Pancreas (tissue), 10 donors: ENCODE results near the gene JADE2. TPM values are rescaled to one million over a fixed set of nuclear protein-coding genes. Genes with fewer than 3 reads are reported as not detected.
"Not testable (repeated sequence)": the region's sequence is repeated elsewhere in the genome, so short reads cannot be mapped to it uniquely, and the experiment has no call there.

Experiments used
- ATAC-seq, 4 donors: fragments of 200-7000 bp; cut with Tn5 transposase; one replicate each; pipeline versions ENCODE4 v1.8.0 to v1.9.1; 2020; ENCODE audit warnings: mild to moderate bottlenecking in 4 of 4, moderate library complexity in 4 of 4
- DNase-seq, 6 donors: peaks; one replicate each; pipeline ENCODE4 v3.0.0-alpha.2; 2020
- FAIRE-seq: peaks from 2 replicates; lab custom pipeline; 2012; peaks lifted over from hg19 to GRCh38; lab: Jason Lieb, UNC
- H3K27ac ChIP-seq, 4 donors: fragments of 200-600 bp; sonication (generic); 1 replicate in 3 of 4; 2 replicates in 1 of 4; pipeline versions ENCODE4 v1.5.0 to v1.8.0; 2020
- H3K27me3 ChIP-seq, 4 donors: fragments of 200-600 bp; one replicate each; pipeline ENCODE4 v1.8.0; 2021
- H3K36me3 ChIP-seq, 3 donors: fragments of 200-600 bp; sonication (generic) in 1 of 3; one replicate each; pipeline versions ENCODE4 v1.5.0 to v1.8.0; 2020 to 2021
- H3K4me1 ChIP-seq, 3 donors: fragments of 200-600 bp; one replicate each; pipeline ENCODE4 v1.8.0; 2021
- H3K4me3 ChIP-seq, 4 donors: fragments of 200-600 bp; sonication (generic) in 2 of 4; one replicate each; pipeline versions ENCODE4 v1.5.0 to v1.8.0; 2020 to 2021
- H3K9me3 ChIP-seq, 4 donors: fragments of 200-600 bp; one replicate each; pipeline ENCODE4 v1.8.0; 2021
- CTCF ChIP-seq, 4 donors: fragments of 200-600 bp; sonication (generic) in 3 of 4; IDR thresholded peaks; one replicate each; pipeline versions ENCODE4 v1.5.0 to v1.8.0; 2021; ENCODE audit warnings: antibody characterized with exemption in 4 of 4
- WGBS, 2 donors: extraction: QIAGEN DNeasy Blood & Tissue Kit; methylation state at CpG; one replicate each; pipeline ENCODE4 v1.1.7; 2013; 5-methylcytosine and 5-hydroxymethylcytosine counted together
- intact Hi-C, 3 donors: fragments of 100-400 bp; cut with DNase I; formaldehyde crosslinking; loops; one replicate each; pipeline versions ENCODE4 v1.11.1 to v1.14.2; 2022
- polyA plus RNA-seq, 2 donors: library from polyadenylated mRNA; stranded (reverse); fragments of 200-250 nt; gene quantifications; one replicate each; pipeline ENCODE4 v1.2.3, GENCODE V29; 2013
- total RNA-seq, 6 donors: library from RNA; stranded (reverse); fragmentation: NEBNext Ultra II Directional in 4 of 6; extraction: Animal tissue kit (Norgen Biotek cat#: 25700) in 4 of 6; gene quantifications; one replicate each; pipeline versions ENCODE4 v1.2.1 to v1.2.4, GENCODE V29; 2021 to 2023
- donor health status: healthy with polysubstance abuse.
- donor health status: DM: no; HTN: no; CAD: no; lungs with moderate emphysema.
- donor health status: DM: no; HTN: no; CAD: no.
- donor health status: control.
- donor health status: control.
- donor health status: Bipolar disorder and iron deficiency.
- donor health status: DM: yes; HTN: yes; CAD: no.
- donor health status: DM: no; HTN: no; CAD: no.
- donor health status: DM: no; HTN: no; CAD: no.
- donor health status: DM: yes; HTN: yes; CAD: no.

The JADE2 gene
- total and polyA plus RNA-seq, 8 donors, result 9.6 to 42.7 (median 26.6) TPM

- no peaks in the 10 kb centered on the region for H3K4me1 ChIP-seq
- H3K36me3 ChIP-seq, result no peaks in the 10 kb centered on the region
- 58 to 59% methylated on average over 1 of the region's 1 CpG for WGBS, 2 donors
- DNase-seq (peak in 1 of 6 donors; percentile 5), FAIRE-seq (no peak), ATAC-seq (no peak)
- no peak overlapping the region for H3K4me3 ChIP-seq
- intact Hi-C loops, result no loop called here
- no peak overlapping the region for H3K27ac ChIP-seq
- no peak for TF ChIP-seq CTCF (IDR thresholded peaks at IDR 0.05)
- no peaks in the 10 kb centered on the region for H3K9me3 ChIP-seq
- H3K27me3 ChIP-seq, result no peaks in the 10 kb centered on the region
Measured at GRCh38 chr5:134494780-134495179, 30.7 kb upstream of the JADE2 start.

GRCh38 chr5:134499905-134500304 is 25.6 kb upstream of the JADE2 start:
- intact Hi-C loops, result loop anchor here in 1 of 3 donors (10.0 kb wide), 1 partner anchor 75 kb away; no protein-coding TSS in a partner anchor
- H3K4me3 ChIP-seq, DNase-seq, FAIRE-seq, ATAC-seq, H3K27me3 ChIP-seq, H3K27ac ChIP-seq, H3K9me3 ChIP-seq, H3K36me3 ChIP-seq: not testable (repeated sequence)
- H3K4me1 ChIP-seq, result peaks cover 12 to 23% (median 18%) of the 10 kb centered on the region in 3 donors
- 93 to 94% methylated on average over 6 of the region's 6 CpGs for WGBS, 2 donors

- Histone ChIP-seq H3K4me1 (peaks cover 17 to 31% (median 25%) of the 10 kb centered on the region in 3 donors), H3K4me3 (no peak overlapping the region), H3K36me3 (no peaks in the 10 kb centered on the region), H3K9me3 (no peaks in the 10 kb centered on the region), H3K27me3 (no peaks in the 10 kb centered on the region), H3K27ac (no peak overlapping the region)
- 89 to 91% methylated on average over 17 of the region's 17 CpGs for WGBS, 2 donors
- no peak for TF ChIP-seq CTCF (IDR thresholded peaks at IDR 0.05)
- FAIRE-seq (no peak), DNase-seq (no peak), ATAC-seq (no peak)
- intact Hi-C loops, result loop anchor here in 1 of 3 donors (10.0 kb wide), 1 partner anchor 76 kb away; no protein-coding TSS in a partner anchor
Measured at GRCh38 chr5:134500699-134501430, 24.6 kb upstream of the JADE2 start.

- 88 to 97% methylated on average over 2 of the region's 2 CpGs for WGBS, 2 donors
- Histone ChIP-seq H3K4me1 (peaks cover 19 to 39% (median 35%) of the 10 kb centered on the region in 3 donors), H3K27ac (peak overlapping the region in 1 of 4 donors; percentile 88), H3K4me3 (no peak overlapping the region), H3K36me3 (no peaks in the 10 kb centered on the region), H3K9me3 (no peaks in the 10 kb centered on the region), H3K27me3 (no peaks in the 10 kb centered on the region)
- TF ChIP-seq CTCF (IDR thresholded peaks at IDR 0.05), result no peak
- DNase-seq (no peak), ATAC-seq (no peak), FAIRE-seq (no peak)
- intact Hi-C loops, result loop anchor here in 1 of 3 donors (10.0 kb wide), 1 partner anchor 77 kb away; no protein-coding TSS in a partner anchor
Measured at GRCh38 chr5:134502259-134502658, 23.2 kb upstream of the JADE2 start.

GRCh38 chr5:134503088-134503936 is 22.2 kb upstream of the JADE2 start:
- no peak for FAIRE-seq
- Histone ChIP-seq H3K27me3 (no peaks in the 10 kb centered on the region), H3K9me3 (no peaks in the 10 kb centered on the region), H3K36me3 (no peaks in the 10 kb centered on the region), H3K4me3 (no peak overlapping the region), H3K27ac (peak overlapping the region; percentile 33 to 88 (median 66)), H3K4me1 (peaks cover 19 to 39% (median 36%) of the 10 kb centered on the region in 3 donors)
- ATAC-seq, result peak in 3 of 4 donors; percentile 34 to 65 (median 35)
- intact Hi-C loops, result loop anchor here in 1 of 3 donors (10.0 kb wide), 1 partner anchor 79 kb away; no protein-coding TSS in a partner anchor
- peak in 5 of 6 donors; percentile 42 to 74 (median 55) for DNase-seq
- TF ChIP-seq CTCF (IDR thresholded peaks at IDR 0.05), result no peak
- 57 to 66% methylated on average over 11 of the region's 11 CpGs for WGBS, 2 donors
